ENCODE data around the gene NTF4.

DNA sequence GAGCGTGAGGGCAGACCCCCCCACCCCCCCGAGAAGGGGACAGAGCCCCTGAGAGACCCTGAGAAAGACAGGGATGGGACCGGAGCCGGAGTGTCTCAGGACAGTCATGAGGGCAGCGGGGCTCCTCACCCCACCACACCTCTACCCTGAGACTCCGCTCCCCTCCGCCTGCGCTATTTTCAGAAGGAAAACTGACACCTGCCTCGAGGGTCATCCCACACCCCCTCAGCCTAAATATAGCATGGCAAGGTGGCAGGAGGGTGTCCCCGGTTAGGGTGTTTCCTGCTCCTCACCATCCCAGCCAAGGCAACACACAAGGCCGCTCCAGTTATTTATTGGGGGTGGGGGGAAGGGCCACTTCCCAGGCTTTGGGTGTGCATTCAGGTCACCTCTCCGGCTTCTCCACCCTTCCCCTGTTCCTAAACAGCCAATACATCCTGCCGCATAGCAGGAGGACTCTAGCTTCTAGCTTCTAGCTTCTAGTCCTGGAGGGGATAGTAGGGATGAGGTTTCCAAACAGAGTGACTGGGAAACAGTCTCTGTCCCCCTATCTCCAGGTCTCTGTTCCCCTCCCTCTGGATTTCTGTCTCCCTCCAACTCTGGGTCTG lies 1.4 kb upstream of the NTF4 start:
- TF ChIP-seq POLR2A (IDR thresholded peaks at IDR 0.05; ENCODE audit: low read length) (no peak), GATA1 (IDR thresholded peaks at IDR 0.05; ENCODE audit: low read depth, low read length) (no peak)
